SKM-1 (cell line): Measurements from ENCODE around the gene RAB6B.

Experiments used
- DNase-seq: peaks from one replicate; lab custom pipeline; 2025; ENCODE audit not compliant: unreplicated experiment; lab: John Stamatoyannopoulos, UW

RAB6B gene

DNA sequence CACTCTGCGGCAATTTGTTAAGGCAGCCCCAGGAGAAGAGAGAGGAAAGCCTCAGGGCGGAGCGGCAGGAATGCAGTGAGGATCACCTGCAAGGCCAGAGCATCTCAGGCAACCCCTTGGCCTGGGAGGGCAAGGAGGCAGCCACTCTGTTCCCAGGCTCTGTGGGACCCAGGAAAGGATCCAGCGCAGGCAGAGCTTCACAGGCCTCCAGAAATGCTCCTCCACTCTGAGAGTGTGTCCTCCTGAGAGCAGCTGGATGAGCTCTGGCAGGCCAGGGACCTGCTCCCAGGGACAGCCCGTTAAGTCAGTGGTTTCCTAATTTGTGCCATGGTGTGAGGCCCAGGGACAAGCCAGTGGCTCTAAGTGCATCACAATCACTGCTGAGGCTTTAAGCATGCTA, 35.2 kb downstream of the RAB6B start:
- no peak for DNase-seq

DNA sequence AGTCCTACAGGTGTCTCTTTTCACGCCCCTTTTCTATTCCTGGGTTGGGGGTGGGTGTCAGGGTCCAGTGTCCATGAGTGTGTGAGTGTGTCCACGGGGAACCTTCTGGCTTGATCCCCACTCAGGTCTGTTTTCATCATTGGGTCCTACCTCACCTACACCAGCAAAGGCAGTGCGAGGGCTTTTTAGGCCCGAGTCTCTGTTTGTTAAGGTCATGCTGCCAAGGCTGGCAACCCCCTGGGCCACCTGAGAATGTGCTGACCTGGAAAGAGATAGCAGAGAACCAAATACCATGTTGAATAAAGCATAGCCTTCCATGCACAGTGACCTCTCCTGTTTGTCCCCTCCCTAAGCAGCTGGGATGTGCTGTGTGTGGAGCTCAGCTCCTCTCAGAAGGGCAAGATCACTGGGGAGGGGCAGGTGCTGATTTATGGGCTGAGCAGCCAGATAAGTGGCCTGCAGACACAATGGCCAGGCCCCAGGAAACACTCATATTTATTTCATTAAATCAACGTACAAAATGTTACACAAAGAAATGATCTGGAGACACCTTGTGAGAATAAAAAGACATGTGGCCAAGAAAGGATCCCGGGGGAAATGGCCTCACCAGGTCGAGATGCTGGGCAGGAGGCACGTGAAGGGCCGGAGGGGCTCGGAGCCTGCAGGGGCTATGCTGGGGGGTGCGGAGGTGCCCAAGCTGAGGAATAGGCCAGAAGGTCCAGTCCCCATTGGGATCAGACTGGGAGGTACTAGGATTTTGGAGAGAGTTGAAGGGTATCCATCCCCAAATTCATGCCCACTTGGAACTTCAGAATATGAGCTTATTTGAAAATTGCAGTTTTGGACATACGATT, 36.1 kb downstream of the RAB6B start:
- no peak for DNase-seq

DNA sequence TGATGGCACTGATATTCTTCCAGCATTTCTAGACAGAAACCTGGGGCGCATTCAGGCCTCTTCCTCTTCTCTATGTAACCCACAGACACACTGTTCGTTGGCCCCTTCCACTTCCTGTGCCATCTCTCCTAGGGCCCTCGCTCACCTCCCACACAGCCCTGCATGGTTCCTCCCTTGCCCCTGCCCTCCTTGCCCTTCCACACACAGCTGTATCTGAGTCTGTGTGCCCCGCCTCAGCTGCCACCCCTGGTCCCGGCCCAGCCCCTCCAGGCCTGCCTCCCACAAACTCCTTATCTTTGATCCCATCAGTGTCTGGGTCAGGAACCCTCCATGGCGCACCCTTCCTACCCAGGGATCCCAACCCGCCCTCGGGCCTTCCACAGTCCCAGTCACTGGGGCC, 37.9 kb downstream of the RAB6B start:
- DNase-seq: peak; percentile 18

DNA sequence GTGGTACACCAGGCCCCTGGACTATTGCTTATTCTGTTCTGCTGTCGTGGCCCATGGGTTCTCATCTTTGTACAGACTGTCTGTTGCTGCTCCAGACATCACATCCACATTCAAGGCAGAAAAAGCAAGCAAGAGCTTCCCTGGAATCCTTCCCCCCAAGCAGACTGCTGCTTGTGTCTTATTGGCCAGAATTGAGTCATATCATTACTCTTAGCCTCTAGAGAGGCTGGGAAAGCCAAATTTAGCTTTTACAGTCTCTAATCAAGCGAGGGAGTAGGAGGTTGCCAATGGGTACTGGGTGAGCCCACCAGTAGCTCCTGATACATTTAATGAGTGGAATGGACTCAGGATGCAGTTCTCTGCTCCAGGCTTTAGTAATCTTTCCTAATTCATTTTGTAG, 39.4 kb downstream of the RAB6B start:
- DNase-seq: no peak

DNA sequence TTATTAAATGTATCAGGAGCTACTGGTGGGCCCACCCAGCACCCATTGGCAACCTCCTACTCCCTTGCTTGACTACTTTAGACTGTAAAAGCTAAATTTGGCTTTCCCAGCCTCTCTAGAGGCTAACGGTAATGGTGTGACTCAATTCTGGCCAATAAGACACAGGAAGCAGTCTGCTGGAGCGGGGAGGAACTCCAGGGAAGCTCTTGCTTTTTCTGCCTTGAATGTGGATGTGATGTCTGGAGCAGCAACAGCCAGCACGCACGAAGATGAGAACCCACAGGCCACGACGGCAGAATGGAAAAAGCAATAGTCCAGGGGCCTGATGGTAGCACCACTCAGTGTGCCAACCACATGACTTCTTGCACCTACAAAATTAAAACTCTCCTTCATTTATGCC, 39.9 kb downstream of the RAB6B start:
- DNase-seq: no peak

DNA sequence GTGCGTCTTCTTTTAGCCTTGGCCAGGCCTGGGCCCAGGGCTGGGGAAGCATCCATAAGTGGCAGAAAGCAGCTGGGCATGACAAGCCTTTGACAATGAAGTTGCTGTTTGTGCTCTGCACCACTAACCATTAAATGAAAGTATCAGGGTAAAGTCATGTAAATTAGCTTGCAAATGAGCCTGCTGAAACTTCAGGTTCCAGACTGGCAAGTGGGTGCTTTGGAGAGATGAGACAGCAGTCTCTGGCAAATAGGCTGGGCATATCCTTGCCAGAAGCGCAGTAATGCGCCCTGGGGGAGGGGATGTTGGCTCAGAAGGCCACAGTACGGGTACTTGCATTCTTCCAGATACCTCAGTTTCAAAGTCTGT, 40.7 kb downstream of the RAB6B start:
- no peak for DNase-seq

DNA sequence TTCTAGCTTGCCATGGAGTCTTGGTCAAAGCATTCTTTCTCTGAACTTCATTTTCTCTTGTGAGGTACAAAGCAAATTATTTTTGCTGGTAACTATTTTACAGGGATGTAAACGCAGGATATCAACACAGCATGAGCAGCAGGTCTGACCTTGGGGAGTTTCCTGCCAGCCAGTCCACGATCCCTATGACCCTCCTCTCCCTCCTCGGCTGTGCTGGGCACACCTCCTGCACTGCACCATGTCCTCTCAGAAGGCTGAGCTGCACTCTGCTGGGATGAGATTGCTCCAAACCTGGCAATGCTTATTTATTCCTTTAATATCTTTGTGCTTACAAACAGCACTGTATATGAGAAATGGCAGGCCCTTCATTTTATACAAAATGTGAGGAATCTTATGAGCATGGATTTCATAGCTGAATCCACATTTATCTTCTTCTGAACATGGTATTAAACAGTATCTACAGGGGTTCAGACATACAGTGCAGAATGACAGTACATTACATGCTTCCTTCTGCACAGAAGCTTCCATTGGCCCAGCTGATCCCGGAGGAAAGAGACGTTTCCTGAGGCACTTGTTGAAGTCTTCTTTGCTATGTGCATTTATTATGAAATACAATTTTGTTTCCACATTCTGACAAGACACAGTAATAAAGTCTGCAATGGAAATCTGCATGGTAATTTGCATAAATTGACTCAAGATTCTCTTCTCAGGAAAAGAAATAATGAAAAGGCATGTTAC, 41.2 kb downstream of the RAB6B start:
- DNase-seq: no peak

DNA sequence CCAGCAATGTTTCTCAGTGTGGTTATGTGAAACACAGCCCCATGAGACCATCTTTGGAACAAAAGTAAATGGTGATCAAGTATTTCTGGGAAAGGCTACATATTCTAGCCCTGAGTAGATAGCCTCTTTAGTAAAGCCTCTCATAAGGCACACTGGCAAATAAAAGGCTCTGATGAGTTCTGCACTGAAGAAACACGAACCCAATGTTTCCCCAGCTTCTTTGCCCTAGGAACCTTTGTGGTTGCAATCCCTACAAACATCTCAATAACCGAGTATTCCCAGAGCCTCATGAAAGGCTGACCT, 41.8 kb downstream of the RAB6B start:
- no peak for DNase-seq

DNA sequence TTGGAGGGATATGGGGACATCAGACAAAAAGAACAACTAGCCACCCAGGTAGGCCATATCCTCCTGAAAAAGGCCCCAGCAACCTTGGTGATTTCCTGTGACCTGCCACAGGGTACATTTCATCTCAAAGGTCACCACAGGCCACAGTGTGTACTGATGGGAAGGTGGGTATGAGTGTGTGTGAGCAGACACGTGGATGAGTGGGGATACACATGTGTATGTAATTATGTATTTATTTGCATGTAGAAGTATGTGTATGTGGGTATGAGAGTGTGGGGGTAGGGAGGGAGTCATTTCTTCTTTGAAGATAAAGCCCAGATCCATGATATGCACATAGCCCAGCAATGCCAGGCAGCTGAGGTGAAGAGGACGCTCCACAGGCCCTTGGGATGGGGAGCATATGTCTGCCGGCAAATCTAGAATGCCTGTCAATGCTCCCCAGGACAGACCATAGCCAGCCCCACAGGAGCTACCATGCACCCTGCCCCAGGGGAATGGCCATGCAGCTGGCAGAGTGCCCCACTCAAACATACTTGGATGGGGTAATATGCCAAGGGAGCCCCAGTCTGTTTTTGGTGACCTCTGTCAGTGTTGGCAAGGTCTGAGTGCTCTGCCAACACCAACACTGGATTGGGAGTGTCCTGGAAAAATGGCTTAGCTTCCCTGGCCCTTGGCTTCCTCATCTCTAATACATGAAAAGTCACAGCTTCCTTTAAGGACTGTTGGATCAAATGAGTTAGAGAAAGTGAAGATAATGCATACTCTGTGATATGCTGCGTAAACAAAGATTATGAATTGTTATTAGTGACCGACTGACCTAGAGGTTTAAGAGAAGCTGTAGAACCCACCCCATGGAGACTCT, 42.4 kb downstream of the RAB6B start:
- DNase-seq: no peak

DNA sequence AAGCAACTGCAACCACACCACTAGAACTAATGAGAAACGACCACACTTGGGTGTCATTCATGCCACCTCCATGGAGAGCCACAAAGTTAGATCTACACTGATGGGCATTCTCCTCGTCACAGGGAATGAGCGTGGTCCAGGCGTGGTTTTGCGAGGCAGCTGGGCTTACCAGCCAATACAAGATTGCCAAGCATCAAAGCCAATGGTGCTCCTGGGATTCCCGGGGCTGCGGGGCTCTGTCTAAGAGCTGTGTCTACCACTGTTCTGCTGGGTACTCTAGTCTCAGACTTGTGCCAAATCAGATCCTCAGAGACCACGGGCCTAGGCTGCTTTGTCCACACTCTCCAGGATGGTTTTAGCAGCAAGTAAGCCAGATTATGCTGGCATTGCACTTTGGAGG, 43.8 kb downstream of the RAB6B start:
- DNase-seq: no peak

DNA sequence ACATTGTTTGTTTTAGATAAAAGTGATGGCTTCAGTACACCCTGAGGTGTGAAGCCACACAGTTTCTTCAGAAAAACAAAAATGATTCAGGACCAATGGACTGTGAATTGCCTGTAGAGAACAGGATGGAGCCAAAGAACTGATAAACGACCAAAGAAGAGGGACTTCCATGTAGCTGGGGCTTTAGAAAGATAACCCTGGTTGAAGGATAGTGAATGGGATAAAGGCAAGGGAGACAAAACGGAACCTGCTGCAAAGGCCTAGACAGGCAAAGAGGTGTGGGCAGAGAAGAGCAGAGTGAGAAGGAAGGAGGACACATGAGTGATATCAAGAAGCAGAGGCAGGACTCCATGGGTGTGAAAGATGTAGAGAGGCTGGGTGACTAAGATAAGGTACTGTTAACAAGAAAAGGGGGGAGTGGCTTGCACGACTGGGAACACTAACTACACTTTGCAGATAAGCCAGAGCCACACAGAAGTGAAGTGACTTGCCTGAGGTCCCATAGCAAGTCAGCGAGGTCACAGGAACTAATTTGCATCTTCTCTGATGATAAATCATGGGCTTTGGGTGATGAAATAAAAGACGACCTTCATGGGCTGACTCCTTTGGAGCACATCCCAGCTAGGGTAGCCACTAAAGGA, 44.3 kb downstream of the RAB6B start:
- DNase-seq: no peak

DNA sequence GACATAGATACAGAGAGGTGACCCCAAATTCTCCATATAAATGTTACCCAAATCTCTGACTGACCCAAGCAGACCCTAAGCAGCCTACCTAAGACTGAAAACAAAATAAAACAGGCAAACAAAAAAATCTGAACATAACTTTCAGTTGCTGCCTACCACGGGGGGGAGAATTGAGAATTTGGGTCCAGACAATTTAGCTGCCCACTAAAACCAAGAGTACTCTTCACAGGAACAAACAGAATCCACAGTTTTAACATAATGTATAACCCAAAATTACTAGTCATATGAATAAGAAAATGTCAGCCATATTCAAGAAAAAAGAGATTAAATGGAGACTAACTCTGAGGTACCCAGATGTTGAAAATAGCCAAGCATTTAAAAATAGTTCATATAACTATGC, 45.6 kb downstream of the RAB6B start:
- no peak for DNase-seq

DNA sequence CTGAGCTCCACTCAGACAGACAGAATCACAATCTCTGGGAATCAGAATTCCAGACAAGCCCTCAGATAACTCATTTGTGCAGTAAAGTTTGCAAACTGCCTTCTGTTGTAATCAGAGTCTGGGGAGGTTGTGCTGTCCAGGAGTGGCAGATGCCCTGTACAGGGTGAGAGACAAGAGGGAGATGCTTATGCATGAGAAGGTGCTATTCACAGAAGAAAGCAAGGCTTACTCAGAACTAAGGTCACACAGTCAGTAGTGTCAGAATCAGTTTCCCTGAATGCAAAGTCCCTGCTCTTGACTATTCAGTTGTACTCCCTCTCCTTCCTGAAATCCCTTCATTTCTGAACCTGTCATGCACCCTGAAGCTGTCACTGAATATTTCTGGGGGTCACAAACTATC, 46.3 kb downstream of the RAB6B start:
- DNase-seq: no peak

DNA sequence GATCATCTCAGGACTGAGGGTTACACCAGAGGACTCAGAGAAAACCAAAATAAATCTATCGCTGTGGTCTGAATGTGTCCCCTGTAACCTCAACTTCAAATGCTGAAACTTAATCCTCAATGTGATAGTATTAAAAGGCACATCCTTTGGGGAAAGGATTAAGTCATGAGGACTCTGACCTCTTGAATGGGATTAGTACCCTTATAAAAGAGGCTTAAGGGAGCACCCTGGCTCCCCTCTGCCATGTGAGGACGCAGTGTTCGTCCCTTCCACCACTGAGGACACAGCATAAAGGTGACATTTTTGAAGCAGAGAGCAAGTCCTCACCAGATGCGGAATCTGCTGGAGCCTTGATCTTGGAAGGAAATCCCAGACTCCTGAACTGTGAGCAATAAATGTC, 50.6 kb downstream of the RAB6B start:
- no peak for DNase-seq

DNA sequence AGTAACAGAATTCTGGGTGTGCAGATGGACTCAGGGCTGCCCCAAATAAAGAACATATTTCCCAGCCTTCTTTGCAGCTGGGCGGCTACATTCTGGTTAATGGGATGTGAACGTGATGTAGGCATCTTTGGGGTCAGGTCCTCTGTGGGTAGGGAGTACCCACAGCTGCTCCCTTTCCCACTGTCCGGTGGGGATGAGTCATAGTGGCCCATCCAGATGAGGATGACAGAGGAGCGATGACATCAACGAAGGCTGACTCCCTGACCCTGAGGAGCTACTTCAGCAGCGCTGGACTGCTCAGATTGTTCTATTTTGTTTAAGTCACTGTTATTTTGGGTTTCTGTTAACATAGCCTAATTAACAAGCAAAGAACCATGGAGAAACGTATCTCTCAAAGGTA, 52.0 kb downstream of the RAB6B start:
- DNase-seq: no peak

DNA sequence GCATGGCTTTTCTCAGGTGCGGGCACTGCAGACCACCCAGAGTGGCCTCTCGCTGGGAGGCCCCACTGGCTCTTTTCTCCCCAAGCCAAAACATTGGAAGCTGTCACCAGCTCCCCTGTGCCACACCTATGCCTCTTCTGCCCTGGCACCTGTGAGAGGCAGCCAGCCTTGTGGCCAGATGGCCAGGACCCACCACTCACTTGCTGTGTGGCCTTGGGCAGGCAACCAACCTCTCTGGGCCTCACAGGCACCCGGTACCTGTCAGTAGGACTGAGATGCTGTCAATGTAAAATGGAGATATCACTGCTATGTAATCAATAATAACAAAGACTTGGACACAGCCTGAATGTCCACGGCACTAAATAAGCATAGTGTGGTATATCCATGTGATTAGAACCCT, 53.5 kb downstream of the RAB6B start:
- DNase-seq: no peak

DNA sequence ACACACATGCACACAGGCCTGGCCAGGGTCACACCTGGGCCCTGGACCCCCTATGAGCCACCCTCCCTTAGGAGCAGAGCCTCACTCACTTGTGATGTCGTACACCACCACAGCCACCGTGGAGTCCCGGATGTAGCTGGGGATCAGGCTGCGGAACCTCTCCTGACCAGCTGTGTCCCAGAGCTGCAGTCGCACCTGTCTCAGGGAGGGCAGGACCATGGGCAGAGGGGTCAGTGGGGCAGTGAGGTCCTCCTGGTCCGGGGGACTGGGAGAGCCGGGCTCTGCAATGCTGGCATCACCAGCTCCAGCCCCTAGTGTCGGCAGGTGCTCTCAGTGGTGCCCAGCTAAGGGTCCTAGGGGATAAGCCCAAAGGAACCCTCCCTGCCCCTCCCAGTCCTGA, 54.5 kb downstream of the RAB6B start:
- DNase-seq: no peak

DNA sequence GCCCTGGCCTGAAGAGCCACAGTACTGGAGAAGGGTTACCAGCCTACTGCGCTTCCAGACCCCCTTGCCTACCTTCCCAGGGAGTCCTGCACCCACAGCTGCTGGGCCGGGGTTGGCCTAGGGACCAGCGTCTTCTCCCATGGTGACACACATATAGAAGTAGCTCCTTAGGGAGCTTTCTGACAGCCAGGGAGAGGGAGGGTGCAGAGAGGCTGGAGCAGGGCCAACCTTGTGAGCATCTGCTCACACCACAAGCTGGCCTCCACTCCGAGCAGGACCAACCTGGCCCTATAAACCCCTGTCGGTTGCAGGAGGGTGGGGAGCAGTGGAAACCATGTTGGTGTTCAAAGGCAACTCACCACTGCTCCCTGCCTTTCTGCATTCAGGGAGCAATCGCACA, 54.9 kb downstream of the RAB6B start:
- no peak for DNase-seq

DNA sequence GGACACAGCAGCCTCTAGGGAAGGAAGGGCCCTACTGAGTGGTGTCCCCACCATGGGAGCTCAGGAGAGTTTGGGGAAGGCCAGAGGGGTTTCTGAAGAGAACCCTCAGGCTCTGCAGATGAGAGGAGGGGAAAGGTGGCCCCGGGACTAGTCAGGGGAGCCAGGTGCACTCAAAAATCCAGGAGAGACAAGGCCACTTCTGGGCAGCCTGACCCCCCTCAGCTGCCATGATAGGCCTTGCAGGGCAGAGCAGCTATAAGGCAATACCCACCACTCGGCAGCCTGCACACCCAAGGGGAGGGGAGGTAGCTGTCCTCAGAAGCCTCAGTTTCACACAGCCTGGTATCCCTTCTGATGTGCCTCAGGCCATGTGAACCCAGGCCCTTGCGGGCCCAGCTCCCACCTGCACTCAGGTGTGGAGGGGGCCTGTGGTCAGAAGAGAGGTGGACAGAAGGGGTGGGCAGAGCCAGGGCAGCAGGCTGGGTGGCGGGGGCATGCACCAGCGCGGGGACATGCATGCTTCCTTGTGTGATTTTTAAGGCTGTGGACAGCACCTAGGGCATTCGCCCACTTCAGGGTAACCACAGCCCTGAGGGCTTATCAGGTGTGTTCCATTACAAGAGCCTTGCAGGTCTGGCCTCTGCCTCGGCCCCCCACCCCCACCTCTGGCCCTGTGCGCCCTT, 55.5 kb downstream of the RAB6B start:
- DNase-seq: no peak

DNA sequence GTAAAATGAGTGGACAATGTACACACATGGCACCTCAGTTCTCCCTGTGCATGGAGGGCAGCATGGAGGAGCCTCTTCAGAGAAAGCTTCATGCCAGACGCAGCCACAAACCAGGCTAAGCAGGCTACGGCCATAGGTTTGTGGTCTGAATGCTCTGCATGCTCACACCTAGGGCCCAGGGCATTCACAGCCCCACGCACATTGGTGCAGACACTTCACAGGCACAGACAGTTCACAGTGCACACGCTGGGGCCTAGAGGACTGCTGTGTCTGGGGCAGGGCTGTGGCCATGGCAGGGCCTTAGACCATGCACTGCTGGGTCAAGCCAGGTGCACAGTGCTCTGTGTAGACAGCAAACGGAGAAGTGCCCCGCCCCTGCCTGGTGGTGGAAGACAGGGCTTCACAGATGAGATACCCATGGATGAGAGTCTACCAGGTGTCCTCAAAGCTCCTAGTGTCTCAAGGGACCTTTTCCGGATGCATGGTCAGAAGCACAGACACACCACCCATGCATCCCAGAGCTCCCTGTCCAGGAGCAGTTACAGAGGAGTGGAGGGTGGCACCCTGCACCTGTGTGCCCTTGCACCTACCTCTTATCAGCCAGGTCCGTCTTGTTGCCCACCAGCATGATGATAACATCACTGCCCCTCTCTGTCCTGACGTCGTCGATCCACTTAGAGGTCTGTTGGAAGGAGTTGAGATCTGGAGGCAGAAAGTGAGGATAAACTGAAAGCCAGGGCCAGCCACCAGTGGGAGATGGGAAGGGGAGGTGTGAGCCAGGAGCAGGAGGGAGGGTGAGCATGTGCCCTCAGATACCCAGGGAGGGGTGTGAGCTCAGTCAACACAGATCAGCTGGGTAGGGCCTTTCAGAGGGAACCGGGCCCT, 56.5 kb downstream of the RAB6B start:
- DNase-seq: no peak
